Metanephros (tissue), 2 donors: ENCODE results near the gene GPHA2. TPM values are rescaled to one million over a fixed set of nuclear protein-coding genes. Genes with fewer than 3 reads are reported as not detected.

Experiments
- small RNA-seq: library from RNA; depleted of rRNA; stranded (forward); fragments of <200 nt; gene quantifications from one replicate; pipeline ENCODE3, GENCODE V24; 2014; ENCODE audit warnings: low replicate concordance
- total RNA-seq: library from RNA; depleted of rRNA; stranded (reverse); fragments of >200 nt; gene quantifications from one replicate; pipeline ENCODE4 v1.2.3, GENCODE V29; 2014

Gene GPHA2
- total RNA-seq = 1.3 TPM

GRCh38 chr11:64935359-64936081, at the start of gene GPHA2:
Gene GPHA2 (minus strand): TSS chr11:64935893. CDS start chr11:64935460, 433 bp downstream.

GRCh38 chr11:64971421-64972233, 35.9 kb upstream of the GPHA2 start, which contains the start of gene MAJIN:
Gene MAJIN (minus strand): TSS chr11:64972108. CDS start chr11:64959405, 12,703 bp downstream.

GRCh38 chr11:64923944-64924909, 11.5 kb downstream of the GPHA2 start, which contains the start of gene PPP2R5B:
Gene PPP2R5B (plus strand): TSS chr11:64924689. CDS start chr11:64925735, 1,046 bp downstream.

GRCh38 chr11:64916775-64917662, 18.7 kb downstream of the GPHA2 start, which contains the start of gene ATG2A:
Gene ATG2A (minus strand): TSS chr11:64917209. CDS start chr11:64917135, 74 bp downstream.

Small RNA genes lying within 50 kb of the gene (small RNA-seq; reads per million reads assigned to genes)
- gene MIR6749 (not detected), gene MIR6750 (not detected)

Other genes starting within 250 kb of the GPHA2 start
- gene NRXN2, start 212.7 kb downstream of the GPHA2 start, total RNA-seq = 33.2 TPM
- 14.9 TPM for gene RASGRP2, start 191.8 kb downstream of the GPHA2 start, total RNA-seq
- gene PYGM, start 175.9 kb downstream of the GPHA2 start, total RNA-seq = 136 TPM
- 149 TPM for gene SF1, start 157.4 kb downstream of the GPHA2 start, total RNA-seq
- 23.6 TPM for gene MAP4K2, start 132.7 kb downstream of the GPHA2 start, total RNA-seq
- gene MEN1, start 125.3 kb downstream of the GPHA2 start, total RNA-seq = 31.8 TPM
- 8.7 TPM for gene CDC42BPG, start 91.2 kb downstream of the GPHA2 start, total RNA-seq
- gene EHD1, start 57.3 kb downstream of the GPHA2 start, total RNA-seq = 62.8 TPM
- gene ATG2A, start 18.7 kb downstream of the GPHA2 start, total RNA-seq = 31.4 TPM
- gene PPP2R5B, start 11.2 kb downstream of the GPHA2 start, total RNA-seq = 14.4 TPM
- 0.70 TPM for gene MAJIN, start 36.2 kb upstream of the GPHA2 start, total RNA-seq
- 2.4 TPM for gene BATF2, start 61.1 kb upstream of the GPHA2 start, total RNA-seq
- gene ARL2, start 78.3 kb upstream of the GPHA2 start, total RNA-seq = 91.7 TPM
- gene SNX15, start 91.5 kb upstream of the GPHA2 start, total RNA-seq = 21.5 TPM
- gene SAC3D1, start 105.3 kb upstream of the GPHA2 start, total RNA-seq = 7.8 TPM
- gene NAALADL1, start 122.7 kb upstream of the GPHA2 start, total RNA-seq = 20.2 TPM
- 6.4 TPM for gene CDCA5, start 148.1 kb upstream of the GPHA2 start, total RNA-seq
- gene ZFPL1, start 148.3 kb upstream of the GPHA2 start, total RNA-seq = 29.6 TPM
- 421 TPM for gene VPS51, start 160.3 kb upstream of the GPHA2 start, total RNA-seq
- 65.0 TPM for gene TM7SF2, start 176.0 kb upstream of the GPHA2 start, total RNA-seq
- 8.0 TPM for gene ZNHIT2, start 181.8 kb upstream of the GPHA2 start, total RNA-seq
- 650 TPM for gene FAU, start 186.2 kb upstream of the GPHA2 start, total RNA-seq
- 57.1 TPM for gene MRPL49, start 186.4 kb upstream of the GPHA2 start, total RNA-seq
- gene SYVN1, start 198.6 kb upstream of the GPHA2 start, total RNA-seq = 22.3 TPM
- gene SPDYC, start 234.3 kb upstream of the GPHA2 start, total RNA-seq = not detected
- gene CAPN1, start 246.0 kb upstream of the GPHA2 start, total RNA-seq = 142 TPM